ENCODE measurements around the gene RHPN2.

Gene RHPN2

DNA sequence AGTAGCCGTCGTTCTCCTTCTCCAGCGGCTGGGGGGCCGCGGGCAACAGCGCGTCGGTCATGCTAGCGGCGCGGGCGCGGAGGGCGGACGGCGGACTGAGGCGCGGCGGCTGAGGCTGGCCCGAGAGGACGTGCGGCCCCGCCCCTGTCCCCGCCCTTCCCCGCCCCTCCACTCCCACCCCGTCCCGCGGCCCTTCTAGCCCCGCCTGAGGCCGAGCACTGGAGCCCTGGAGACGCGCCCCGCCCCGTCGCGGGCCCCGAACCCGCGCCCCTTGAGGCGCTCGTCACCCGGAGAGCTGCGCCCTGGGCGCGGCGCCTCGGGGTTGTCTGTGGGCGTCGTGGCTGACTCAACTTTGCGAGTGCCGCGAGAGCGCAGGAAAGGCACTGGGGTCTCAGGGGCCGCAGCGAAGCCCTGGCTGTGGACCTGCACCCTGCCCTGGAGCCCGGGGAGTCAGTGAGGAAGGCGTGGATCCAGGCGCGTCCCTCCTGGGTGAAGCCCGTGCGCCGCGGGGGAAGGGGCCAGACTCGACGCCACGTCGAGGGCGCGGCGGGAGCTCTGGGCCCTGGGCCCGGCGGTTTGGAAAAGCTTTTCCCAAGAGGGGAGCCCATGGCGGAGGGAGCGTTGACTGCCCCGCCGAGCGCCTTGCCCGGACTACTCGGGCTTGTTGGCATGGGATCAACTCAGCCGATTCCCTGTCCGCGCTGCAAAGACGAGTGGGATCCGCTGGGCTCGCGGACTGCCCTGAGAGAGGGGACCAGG is at the start of gene RHPN2:
TSS of gene RHPN2 (minus strand) at position 97 of the 759 bp plus-strand sequence. CDS start at position 61, 36 bp downstream.
- TF ChIP-seq, protein P1, sequence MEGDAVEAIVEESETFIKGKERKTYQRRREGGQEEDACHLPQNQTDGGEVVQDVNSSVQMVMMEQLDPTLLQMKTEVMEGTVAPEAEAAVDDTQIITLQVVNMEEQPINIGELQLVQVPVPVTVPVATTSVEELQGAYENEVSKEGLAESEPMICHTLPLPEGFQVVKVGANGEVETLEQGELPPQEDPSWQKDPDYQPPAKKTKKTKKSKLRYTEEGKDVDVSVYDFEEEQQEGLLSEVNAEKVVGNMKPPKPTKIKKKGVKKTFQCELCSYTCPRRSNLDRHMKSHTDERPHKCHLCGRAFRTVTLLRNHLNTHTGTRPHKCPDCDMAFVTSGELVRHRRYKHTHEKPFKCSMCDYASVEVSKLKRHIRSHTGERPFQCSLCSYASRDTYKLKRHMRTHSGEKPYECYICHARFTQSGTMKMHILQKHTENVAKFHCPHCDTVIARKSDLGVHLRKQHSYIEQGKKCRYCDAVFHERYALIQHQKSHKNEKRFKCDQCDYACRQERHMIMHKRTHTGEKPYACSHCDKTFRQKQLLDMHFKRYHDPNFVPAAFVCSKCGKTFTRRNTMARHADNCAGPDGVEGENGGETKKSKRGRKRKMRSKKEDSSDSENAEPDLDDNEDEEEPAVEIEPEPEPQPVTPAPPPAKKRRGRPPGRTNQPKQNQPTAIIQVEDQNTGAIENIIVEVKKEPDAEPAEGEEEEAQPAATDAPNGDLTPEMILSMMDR (IDR thresholded peaks at IDR 0.05; ENCODE audit: low read depth, low read length, missing control alignments) = no peak
- H3K27ac ChIP-seq = no peak within 1 kb of the TSS
- peak within 1 kb of the TSS; percentile 46 for H3K4me3 ChIP-seq (ENCODE audit: low read depth, low read length)
- H3K27me3 ChIP-seq (replicated peaks) = no peaks in the 10 kb centered on the region
- DNase-seq = no peak
- in situ Hi-C loops (cut with HindIII; ENCODE audit: low pct_ligation_motif_present, low sequenced_read_pairs) = no loop called here
- no peaks in the 10 kb centered on the region for H3K36me3 ChIP-seq (replicated peaks)

DNA sequence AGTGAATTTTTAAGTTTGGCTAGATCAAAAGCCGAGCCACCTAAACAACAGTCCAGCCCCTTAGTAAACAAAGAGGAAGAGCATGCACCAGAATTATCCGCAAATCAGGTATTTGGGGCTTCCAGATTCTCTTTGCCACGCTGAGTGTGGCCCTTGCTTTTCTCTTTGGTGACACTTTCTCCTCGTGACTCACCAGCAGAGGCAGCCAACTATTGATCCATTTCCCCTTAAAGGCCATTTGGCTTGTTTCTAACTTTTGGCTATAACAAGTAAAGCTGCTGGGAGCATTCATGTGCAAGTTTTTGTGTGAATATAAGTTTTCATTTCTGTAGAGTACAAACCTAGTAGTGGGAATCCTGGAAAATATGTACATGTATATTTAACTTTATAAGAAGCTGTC is 49.6 kb upstream of the RHPN2 start:
- Histone ChIP-seq H3K27me3 (replicated peaks) (no peaks in the 10 kb centered on the region), H3K36me3 (replicated peaks) (peaks cover 25% of the 10 kb centered on the region), H3K4me3 (ENCODE audit: low read depth, low read length) (no peak overlapping the region), H3K27ac (no peak overlapping the region)
- in situ Hi-C loops (cut with HindIII; ENCODE audit: low pct_ligation_motif_present, low sequenced_read_pairs) = no loop called here
- TF ChIP-seq, protein P1 (IDR thresholded peaks at IDR 0.05; ENCODE audit: low read depth, low read length, missing control alignments) = no peak
- no peak for DNase-seq

- in situ Hi-C loops (cut with HindIII; ENCODE audit: low pct_ligation_motif_present, low sequenced_read_pairs) = no loop called here
- H3K36me3 ChIP-seq (replicated peaks) = peaks cover 23% of the 10 kb centered on the region
- TF ChIP-seq, protein P1 (IDR thresholded peaks at IDR 0.05; ENCODE audit: low read depth, low read length, missing control alignments) = no peak
- DNase-seq = no peak
- no peak overlapping the region for H3K27ac ChIP-seq
- no peaks in the 10 kb centered on the region for H3K27me3 ChIP-seq (replicated peaks)
- no peak overlapping the region for H3K4me3 ChIP-seq (ENCODE audit: low read depth, low read length)
Measured at GRCh38 chr19:33111587-33111986, 46.9 kb upstream of the RHPN2 start.

GRCh38 chr19:33110137-33110910 is 45.6 kb upstream of the RHPN2 start:
- in situ Hi-C loops (cut with HindIII; ENCODE audit: low pct_ligation_motif_present, low sequenced_read_pairs) = no loop called here
- DNase-seq = peak; percentile 83
- Histone ChIP-seq H3K27me3 (replicated peaks) (no peaks in the 10 kb centered on the region), H3K27ac (peak overlapping the region; percentile 30), H3K36me3 (replicated peaks) (peaks cover 21% of the 10 kb centered on the region), H3K4me3 (ENCODE audit: low read depth, low read length) (no peak overlapping the region)
- TF ChIP-seq, protein P1 (IDR thresholded peaks at IDR 0.05; ENCODE audit: low read depth, low read length, missing control alignments) = no peak

- in situ Hi-C loops (cut with HindIII; ENCODE audit: low pct_ligation_motif_present, low sequenced_read_pairs) = no loop called here
- Histone ChIP-seq H3K4me3 (ENCODE audit: low read depth, low read length) (no peak overlapping the region), H3K36me3 (replicated peaks) (peaks cover 18% of the 10 kb centered on the region), H3K27me3 (replicated peaks) (no peaks in the 10 kb centered on the region), H3K27ac (no peak overlapping the region)
- TF ChIP-seq, protein P1 (IDR thresholded peaks at IDR 0.05; ENCODE audit: low read depth, low read length, missing control alignments) = no peak
- no peak for DNase-seq
Measured at GRCh38 chr19:33108161-33108560, 43.5 kb upstream of the RHPN2 start.

All from brain microvascular endothelial cell (primary cell).